Stimulated activated CD4-positive, alpha-beta T cell treated with anti-CD3 and anti-CD28 coated beads, Interleukin-12 subunit alpha, Interleukin-12 subunit beta, amount 100 ng/mL, for 4 hours (primary cell): Measurements from ENCODE around the gene UNC50.

Source experiments
- DNase-seq: peaks from one replicate; pipeline ENCODE4 v3.0.0-alpha.2; 2020

UNC50 gene

GRCh38 chr2:98608116-98608961 is at the start of gene UNC50, which contains the start of gene COA5:
Gene UNC50 (plus strand): TSS chr2:98608589. CDS start chr2:98609760, 1,171 bp downstream.
Gene COA5 (minus strand): TSS chr2:98608512. CDS start chr2:98608405, 107 bp downstream.
- peak; percentile 91 for DNase-seq

GRCh38 chr2:98558852-98559530 is 49.4 kb upstream of the UNC50 start:
- no peak for DNase-seq

- DNase-seq: no peak
Measured at GRCh38 chr2:98559581-98559980, 48.8 kb upstream of the UNC50 start.

- DNase-seq: no peak
Measured at GRCh38 chr2:98560256-98560771, 48.1 kb upstream of the UNC50 start.

- no peak for DNase-seq
Measured at GRCh38 chr2:98561018-98561417, 47.4 kb upstream of the UNC50 start.

GRCh38 chr2:98561902-98562695 is 46.3 kb upstream of the UNC50 start:
- no peak for DNase-seq

GRCh38 chr2:98563394-98563793 is 45.0 kb upstream of the UNC50 start:
- DNase-seq: no peak

- DNase-seq: no peak
Measured at GRCh38 chr2:98564541-98565132, 43.8 kb upstream of the UNC50 start.

GRCh38 chr2:98565286-98565860 is 43.0 kb upstream of the UNC50 start:
- DNase-seq: no peak

GRCh38 chr2:98565941-98566340 is 42.4 kb upstream of the UNC50 start:
- DNase-seq: no peak

GRCh38 chr2:98568161-98568956 is 40.0 kb upstream of the UNC50 start:
- DNase-seq: no peak

GRCh38 chr2:98569197-98569793 is 39.1 kb upstream of the UNC50 start:
- DNase-seq: peak; percentile 73

GRCh38 chr2:98569915-98570314 is 38.5 kb upstream of the UNC50 start:
- no peak for DNase-seq

- DNase-seq: no peak
Measured at GRCh38 chr2:98570356-98570755, 38.0 kb upstream of the UNC50 start.

- DNase-seq: no peak
Measured at GRCh38 chr2:98571121-98571701, 37.2 kb upstream of the UNC50 start.

- no peak for DNase-seq
Measured at GRCh38 chr2:98571796-98572195, 36.6 kb upstream of the UNC50 start.

- no peak for DNase-seq
Measured at GRCh38 chr2:98572211-98572610, 36.2 kb upstream of the UNC50 start.

GRCh38 chr2:98572676-98573075 is 35.7 kb upstream of the UNC50 start:
- DNase-seq: no peak

- no peak for DNase-seq
Measured at GRCh38 chr2:98573426-98573825, 35.0 kb upstream of the UNC50 start.

- no peak for DNase-seq
Measured at GRCh38 chr2:98576666-98577312, 31.6 kb upstream of the UNC50 start.
